ENCODE data around the gene ZNF850. TPM values are rescaled to one million over a fixed set of nuclear protein-coding genes. Genes with fewer than 3 reads are reported as not detected.

The ZNF850 gene
- total RNA-seq, 4 donors from 2014 or later, result 1.5 to 3.4 (median 2.3) TPM

GRCh38 chr19:36686365-36687213, 86.0 kb downstream of the ZNF850 start:
- no peak for TF ChIP-seq CTCF (IDR thresholded peaks at IDR 0.05; ENCODE audit: low read depth)

- no peak for TF ChIP-seq CTCF (IDR thresholded peaks at IDR 0.05; ENCODE audit: low read depth)
These were observed 86.8 kb downstream of the ZNF850 start for GRCh38 chr19:36685835-36686234.

- no peak for TF ChIP-seq CTCF (IDR thresholded peaks at IDR 0.05; ENCODE audit: low read depth)
These were observed 93.2 kb downstream of the ZNF850 start for GRCh38 chr19:36679455-36679854.

- no peak for TF ChIP-seq CTCF (IDR thresholded peaks at IDR 0.05; ENCODE audit: low read depth)
These were observed 98.4 kb downstream of the ZNF850 start for GRCh38 chr19:36674201-36674600.

- TF ChIP-seq CTCF (IDR thresholded peaks at IDR 0.05; ENCODE audit: low read depth), result no peak
These were observed 100.2 kb downstream of the ZNF850 start for GRCh38 chr19:36672368-36672767.

GRCh38 chr19:36668646-36669045, 104.0 kb downstream of the ZNF850 start:
- no peak for TF ChIP-seq CTCF (IDR thresholded peaks at IDR 0.05; ENCODE audit: low read depth)

GRCh38 chr19:36665832-36666231, 106.8 kb downstream of the ZNF850 start:
- no peak for TF ChIP-seq CTCF (IDR thresholded peaks at IDR 0.05; ENCODE audit: low read depth)

Other genes starting within 250 kb of the ZNF850 start
- 10 to 100 TPM in 1 of 4 donors, 1 to 10 TPM in 3; 8.8 to 19.4 (median 9.4) TPM for gene ZNF260, start 244.5 kb downstream of the ZNF850 start, total RNA-seq
- gene ZNF529, start 199.5 kb downstream of the ZNF850 start, total RNA-seq, result 10 to 100 TPM in 1 of 4 donors, 1 to 10 TPM in 3; 7.5 to 12.2 (median 9.5) TPM
- 1 to 10 TPM; 2.8 to 8.6 (median 5.3) TPM for gene ZNF382, start 167.5 kb downstream of the ZNF850 start, total RNA-seq
- 1 to 10 TPM; 5.9 to 8.6 (median 8.1) TPM for gene ZNF461, start 106.0 kb downstream of the ZNF850 start, total RNA-seq
- 10 to 100 TPM in 2 of 4 donors, 1 to 10 TPM in 2; 5.8 to 11.7 (median 9.6) TPM for gene ZNF567, start 85.2 kb downstream of the ZNF850 start, total RNA-seq
- 1 to 10 TPM; 4.3 to 7.2 (median 6.1) TPM for gene ZNF790, start 65.6 kb upstream of the ZNF850 start, total RNA-seq
- 1 to 10 TPM; 3.6 to 8.1 (median 6.1) TPM for gene ZNF345, start 78.1 kb upstream of the ZNF850 start, total RNA-seq
- 1 to 10 TPM; 2.3 to 4.1 (median 3.3) TPM for gene ZNF829, start 143.5 kb upstream of the ZNF850 start, total RNA-seq
- gene ZNF568, start 143.5 kb upstream of the ZNF850 start, total RNA-seq, result 10 to 100 TPM in 2 of 4 donors, 1 to 10 TPM in 2; 6.1 to 13.8 (median 8.7) TPM

Data from subcutaneous adipose tissue (tissue), 4 donors.